H1 (cell line): Measurements from ENCODE around the gene OR10A6.

Experiments used
- CHD2 ChIP-seq: IDR thresholded peaks from 2 replicates; pipeline ENCODE4 v1.6.1; 2012; ENCODE audit warnings: low read length, improper control_type of control experiment
- CREB1 ChIP-seq: IDR thresholded peaks from 2 replicates; pipeline ENCODE4 v1.6.1; 2012; ENCODE audit warnings: inconsistent platforms
- EZH2 ChIP-seq: fragments of 200-600 bp; sonication (generic); IDR thresholded peaks from 2 replicates; pipeline ENCODE4 v1.7.1; 2012; ENCODE audit warnings: low read depth, mild to moderate bottlenecking, moderate library complexity, low read length, inconsistent platforms; ENCODE audit not compliant: severe bottlenecking
- KDM5A ChIP-seq: fragments of 200-600 bp; IDR thresholded peaks from 2 replicates; pipeline ENCODE4 v1.7.1; 2012; ENCODE audit warnings: mild to moderate bottlenecking, low read length, inconsistent platforms, mixed read lengths
- MAFK ChIP-seq: IDR thresholded peaks from 2 replicates; pipeline ENCODE4 v1.6.1; 2012; ENCODE audit warnings: low read depth, mild to moderate bottlenecking, improper control_type of control experiment, low read length
- NRF1 ChIP-seq: IDR thresholded peaks from 2 replicates; pipeline ENCODE4 v1.6.1; 2011; ENCODE audit warnings: mild to moderate bottlenecking, low read depth, low read length, improper control_type of control experiment
- POLR2A ChIP-seq, 2 experiments: IDR thresholded peaks; 1 replicate in 1 of 2; 2 replicates in 1 of 2; pipeline ENCODE4 v1.6.1; 2011; ENCODE audit warnings: low read depth in 2 of 2, low read length in 2 of 2, mild to moderate bottlenecking in 2 of 2; ENCODE audit errors: control extremely low read depth in 1 of 2
- POLR2AphosphoS5 ChIP-seq: IDR thresholded peaks from 2 replicates; pipeline ENCODE4 v1.6.1; 2011; ENCODE audit warnings: low read depth, low read length
- RAD21 ChIP-seq, 2 experiments: IDR thresholded peaks in 1 of 2; conservative IDR thresholded peaks in 1 of 2; 2 replicates each; pipeline ENCODE4 v1.6.1; 2011; ENCODE audit warnings: low read depth in 2 of 2, low read length in 2 of 2, improper control_type of control experiment in 1 of 2, inconsistent platforms in 1 of 2, mild to moderate bottlenecking in 1 of 2, moderate library complexity in 1 of 2
- TAF1 ChIP-seq: IDR thresholded peaks from 2 replicates; pipeline ENCODE4 v1.6.1; 2011; ENCODE audit warnings: mild to moderate bottlenecking, low read depth, low read length
- TCF12 ChIP-seq: IDR thresholded peaks from 2 replicates; pipeline ENCODE4 v1.6.1; 2011; ENCODE audit warnings: low read depth, mild to moderate bottlenecking, low read length
- USF2 ChIP-seq: IDR thresholded peaks from 2 replicates; pipeline ENCODE4 v1.6.1; 2011; ENCODE audit warnings: low read length, improper control_type of control experiment
- TF ChIP-seq, protein P1 (sequence below), 3 experiments: IDR thresholded peaks; 1 replicate in 2 of 3; 2 replicates in 1 of 3; pipeline versions ENCODE4 v1.5.1 to v1.6.1; 2011; ENCODE audit warnings: low read length in 3 of 3, mild to moderate bottlenecking in 3 of 3, inconsistent platforms in 2 of 3, low read depth in 1 of 3, moderate library complexity in 1 of 3; ENCODE audit not compliant: insufficient read depth in 1 of 3; ENCODE audit errors: control extremely low read depth in 1 of 3
- TF ChIP-seq, protein P2 (sequence below): IDR thresholded peaks from 2 replicates; pipeline ENCODE4 v1.6.1; 2011; ENCODE audit warnings: low read depth, mild to moderate bottlenecking, low read length; ENCODE audit not compliant: insufficient read depth

GRCh38 chr11:7931168-7931567 lies at the start of gene OR10A6:
- TF ChIP-seq CHD2: no peak
- no peak for TF ChIP-seq MAFK
- TF ChIP-seq EZH2: no peak
- no peak for TF ChIP-seq POLR2A (IDR thresholded peaks at IDR 0.05; ENCODE audit: control extremely low read depth in 1 of 2, low read depth in 2 of 2, low read length in 2 of 2)
- TF ChIP-seq KDM5A: no peak
- TF ChIP-seq, protein P1, sequence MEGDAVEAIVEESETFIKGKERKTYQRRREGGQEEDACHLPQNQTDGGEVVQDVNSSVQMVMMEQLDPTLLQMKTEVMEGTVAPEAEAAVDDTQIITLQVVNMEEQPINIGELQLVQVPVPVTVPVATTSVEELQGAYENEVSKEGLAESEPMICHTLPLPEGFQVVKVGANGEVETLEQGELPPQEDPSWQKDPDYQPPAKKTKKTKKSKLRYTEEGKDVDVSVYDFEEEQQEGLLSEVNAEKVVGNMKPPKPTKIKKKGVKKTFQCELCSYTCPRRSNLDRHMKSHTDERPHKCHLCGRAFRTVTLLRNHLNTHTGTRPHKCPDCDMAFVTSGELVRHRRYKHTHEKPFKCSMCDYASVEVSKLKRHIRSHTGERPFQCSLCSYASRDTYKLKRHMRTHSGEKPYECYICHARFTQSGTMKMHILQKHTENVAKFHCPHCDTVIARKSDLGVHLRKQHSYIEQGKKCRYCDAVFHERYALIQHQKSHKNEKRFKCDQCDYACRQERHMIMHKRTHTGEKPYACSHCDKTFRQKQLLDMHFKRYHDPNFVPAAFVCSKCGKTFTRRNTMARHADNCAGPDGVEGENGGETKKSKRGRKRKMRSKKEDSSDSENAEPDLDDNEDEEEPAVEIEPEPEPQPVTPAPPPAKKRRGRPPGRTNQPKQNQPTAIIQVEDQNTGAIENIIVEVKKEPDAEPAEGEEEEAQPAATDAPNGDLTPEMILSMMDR (IDR thresholded peaks at IDR 0.05; ENCODE audit: control extremely low read depth in 1 of 3, insufficient read depth in 1 of 3, low read depth in 1 of 3, low read length in 3 of 3): no peak
- TF ChIP-seq, protein P2, sequence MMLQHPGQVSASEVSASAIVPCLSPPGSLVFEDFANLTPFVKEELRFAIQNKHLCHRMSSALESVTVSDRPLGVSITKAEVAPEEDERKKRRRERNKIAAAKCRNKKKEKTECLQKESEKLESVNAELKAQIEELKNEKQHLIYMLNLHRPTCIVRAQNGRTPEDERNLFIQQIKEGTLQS: no peak
- no peak for TF ChIP-seq POLR2AphosphoS5
- TF ChIP-seq RAD21 (IDR thresholded peaks at IDR 0.05 in 1 of 2, conservative IDR thresholded peaks at IDR 0.05 in 1 of 2; ENCODE audit: low read depth in 2 of 2, low read length in 2 of 2): no peak
- TF ChIP-seq CREB1: no peak
- TF ChIP-seq USF2: no peak
- TF ChIP-seq NRF1: no peak
- no peak for TF ChIP-seq TAF1
- TF ChIP-seq TCF12: no peak
